Embryonic facial prominence (tissue), 1 donor: ENCODE measurements around the gene TNFRSF1A.
A peak's percentile ranks its signal among the peaks of the same experiment; 100 is the strongest.
"Not testable (repeated sequence)": the region's sequence is repeated elsewhere in the genome, so short reads cannot be mapped to it uniquely, and the experiment has no call there.

Source experiments
- DNase-seq: peaks from one replicate; pipeline ENCODE4 v3.0.0-alpha.2; 2016; ENCODE audit errors: extremely low spot score

Gene TNFRSF1A

GRCh38 chr12:6303071-6303470 is 38.8 kb downstream of the TNFRSF1A start:
- DNase-seq: no peak

- DNase-seq: no peak
Measured at GRCh38 chr12:6302621-6303020, 39.3 kb downstream of the TNFRSF1A start.

- no peak for DNase-seq
Measured at GRCh38 chr12:6301721-6302120, 40.2 kb downstream of the TNFRSF1A start.

GRCh38 chr12:6297170-6297569 is 44.7 kb downstream of the TNFRSF1A start:
- no peak for DNase-seq

GRCh38 chr12:6295094-6295811 is 46.6 kb downstream of the TNFRSF1A start:
- no peak for DNase-seq

DNA sequence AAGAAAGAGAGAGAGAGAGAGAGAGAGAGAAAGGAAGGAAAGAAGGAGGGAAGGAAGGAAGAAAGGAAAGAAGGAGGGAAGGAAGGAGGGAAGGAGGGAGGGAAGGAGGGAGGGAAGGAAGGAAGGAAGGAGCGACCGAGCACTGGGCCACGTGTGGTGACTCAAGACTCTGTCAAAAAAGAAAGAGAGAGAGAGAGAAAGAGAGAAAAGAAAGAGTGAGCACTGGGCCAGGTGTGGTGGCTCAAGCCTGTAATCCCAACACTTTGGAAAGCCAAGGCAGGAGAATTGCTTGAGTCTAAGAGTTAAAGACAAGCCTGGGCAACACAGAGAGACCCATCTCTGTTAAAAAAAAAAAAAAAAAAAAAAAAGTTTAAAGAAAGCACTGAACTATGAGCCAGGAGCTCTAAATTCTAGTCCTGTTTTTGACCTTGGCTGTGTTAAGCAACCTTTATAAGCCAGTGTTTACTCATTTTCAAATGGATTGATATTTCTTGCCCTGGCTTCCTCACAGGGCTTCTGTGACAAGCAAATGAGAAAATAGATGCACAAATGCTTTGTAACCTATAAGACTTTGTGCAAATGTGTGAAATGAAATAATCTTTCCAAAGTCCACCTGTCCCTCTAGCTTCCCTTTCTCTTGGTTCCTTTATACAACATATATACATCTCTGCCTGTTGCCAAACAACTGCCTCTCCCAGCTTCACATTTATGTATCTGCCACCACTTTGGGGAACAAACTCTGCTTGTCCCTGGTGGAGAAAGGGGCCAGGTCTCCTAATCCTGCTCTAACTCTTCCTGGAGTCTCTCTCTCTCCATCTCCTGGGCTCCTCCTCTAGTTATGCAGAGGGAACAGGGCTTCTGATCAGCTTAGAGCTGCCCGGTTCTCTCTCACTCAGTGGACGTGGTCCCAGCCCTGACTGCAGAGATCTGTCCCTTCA is 47.5 kb downstream of the TNFRSF1A start:
- DNase-seq: no peak

GRCh38 chr12:6292606-6293005 is 49.3 kb downstream of the TNFRSF1A start:
- DNase-seq: no peak

DNA sequence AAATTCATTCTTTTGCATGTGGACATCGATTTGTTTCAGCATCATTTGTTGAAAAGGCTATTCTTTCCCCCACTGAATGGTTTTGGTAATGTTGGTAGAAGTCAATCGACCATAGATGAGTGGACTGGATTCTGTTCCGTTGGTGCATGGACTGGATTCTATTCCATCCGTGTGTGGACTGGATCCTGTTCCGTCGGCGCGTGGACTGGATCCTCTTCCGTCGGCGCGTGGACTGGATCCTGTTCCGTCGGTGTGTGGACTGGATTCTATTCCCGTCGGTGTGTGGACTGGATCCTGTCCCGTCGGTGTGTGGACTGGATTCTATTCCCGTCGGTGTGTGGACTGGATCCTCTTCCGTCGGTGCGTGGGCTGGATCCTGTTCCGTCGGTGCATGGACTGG is 52.0 kb downstream of the TNFRSF1A start:
- DNase-seq: not testable (repeated sequence)

DNA sequence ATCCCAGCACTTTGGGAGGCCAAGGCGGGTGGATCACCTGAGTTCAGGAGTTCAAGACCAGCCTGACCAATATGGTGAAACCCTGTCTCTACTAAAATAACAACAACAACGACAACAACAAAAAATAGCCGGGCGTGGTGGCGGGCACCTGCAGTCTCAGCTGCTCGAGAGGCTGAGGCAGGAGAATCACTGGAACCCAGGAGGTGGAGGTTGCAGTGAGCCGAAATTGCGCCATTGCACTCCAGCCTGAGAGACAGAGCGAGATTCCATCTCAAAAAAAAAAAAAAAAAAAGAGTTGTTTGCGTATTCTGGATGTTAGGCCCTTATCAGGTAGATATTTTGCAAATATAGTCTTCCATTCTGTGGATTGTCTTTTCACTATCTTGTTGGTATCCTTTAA is 52.8 kb downstream of the TNFRSF1A start:
- DNase-seq: not testable (repeated sequence)

DNA sequence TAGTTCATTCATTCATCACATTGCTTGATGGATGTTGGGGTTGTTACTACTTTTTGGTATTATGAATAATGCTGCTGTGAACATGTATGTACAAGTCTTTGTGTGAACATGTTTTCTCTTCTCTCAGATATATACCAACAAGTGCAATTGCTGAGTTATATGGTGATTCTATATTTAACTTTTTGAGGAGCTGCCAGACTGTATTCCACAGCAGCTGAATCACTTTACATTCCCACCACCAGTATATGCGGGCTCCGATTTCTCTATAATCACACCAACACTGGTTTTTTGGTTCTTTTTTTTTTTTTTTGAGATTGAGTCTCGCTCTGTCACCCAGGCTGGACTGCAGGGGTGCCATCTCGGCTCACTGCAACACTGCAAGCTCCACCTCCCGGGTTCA is 53.6 kb downstream of the TNFRSF1A start:
- DNase-seq: no peak

DNA sequence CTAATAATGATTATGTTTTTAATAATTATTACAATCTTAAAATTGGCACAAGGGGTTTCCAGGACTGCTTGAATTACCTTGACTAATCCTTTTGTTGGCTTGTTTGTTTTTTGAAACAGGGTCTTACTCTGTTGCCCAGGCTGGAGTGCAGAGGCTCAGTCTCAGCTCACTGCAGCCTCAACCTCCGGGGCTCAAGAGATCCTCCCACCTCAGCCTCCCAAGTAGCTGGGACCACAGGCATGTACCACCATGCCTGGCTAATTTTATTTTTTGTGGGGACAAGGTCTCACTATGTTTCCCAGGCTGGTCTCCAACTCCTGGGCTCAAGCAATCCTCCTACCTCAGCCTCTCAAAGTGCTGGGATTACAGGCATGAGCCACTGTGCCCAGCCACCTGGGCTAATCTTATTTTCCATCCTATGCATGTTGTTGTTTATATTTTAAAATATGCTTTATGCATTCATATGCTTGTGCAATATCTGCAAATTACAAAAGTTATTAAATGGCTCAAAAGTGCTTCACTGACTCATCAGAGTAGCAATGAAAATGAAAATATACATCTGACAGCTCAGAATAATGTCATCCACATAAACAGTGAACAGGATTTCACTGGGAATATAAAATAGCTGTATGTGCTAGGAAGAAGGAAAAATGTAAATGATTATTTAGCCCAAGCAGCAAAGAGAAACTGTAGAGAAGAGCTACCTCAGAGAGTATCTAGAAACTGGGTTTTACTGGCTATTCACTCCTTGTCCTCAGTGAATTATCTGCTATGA is 56.2 kb downstream of the TNFRSF1A start:
- DNase-seq: no peak

DNA sequence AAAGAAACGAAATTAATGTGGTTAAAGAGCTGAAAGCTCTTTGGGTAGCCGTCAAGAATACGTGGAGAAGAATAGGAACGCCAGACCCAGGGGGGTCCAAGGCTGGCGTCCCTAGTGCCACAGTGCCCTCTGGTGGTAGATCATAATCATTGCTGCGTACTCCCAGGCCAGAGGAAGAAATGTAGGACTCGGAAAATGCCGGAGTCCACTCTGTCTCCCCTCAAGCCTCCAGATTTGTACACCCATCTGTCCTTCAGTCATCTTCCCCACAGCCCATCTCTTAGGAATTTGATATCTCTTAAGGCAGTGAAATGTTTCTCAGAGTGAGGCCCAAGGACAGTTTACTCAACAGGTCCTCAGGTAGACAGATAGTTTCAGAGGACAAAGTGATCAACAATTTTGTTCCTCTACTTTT is 56.8 kb downstream of the TNFRSF1A start:
- peak; percentile 68 for DNase-seq

DNA sequence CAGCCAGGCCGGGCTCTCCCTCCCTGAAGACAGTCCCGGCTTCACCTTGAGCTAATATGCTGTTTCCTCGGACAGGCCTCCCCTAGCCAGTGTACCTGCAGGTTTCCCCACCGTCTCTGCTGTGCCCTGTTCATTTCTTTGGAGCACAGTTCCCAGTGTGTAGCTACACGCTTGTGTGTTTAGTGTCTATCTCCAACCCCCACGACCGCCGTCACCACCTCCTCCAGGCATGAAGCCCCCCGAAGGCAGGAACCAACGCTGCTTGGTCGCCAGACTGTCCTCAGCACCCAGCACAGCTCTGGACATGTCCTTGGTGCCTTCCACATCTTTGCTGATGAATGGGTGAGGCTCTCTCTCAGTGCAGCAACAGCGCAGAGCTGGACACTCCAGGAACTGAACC is 57.6 kb downstream of the TNFRSF1A start:
- DNase-seq: no peak

DNA sequence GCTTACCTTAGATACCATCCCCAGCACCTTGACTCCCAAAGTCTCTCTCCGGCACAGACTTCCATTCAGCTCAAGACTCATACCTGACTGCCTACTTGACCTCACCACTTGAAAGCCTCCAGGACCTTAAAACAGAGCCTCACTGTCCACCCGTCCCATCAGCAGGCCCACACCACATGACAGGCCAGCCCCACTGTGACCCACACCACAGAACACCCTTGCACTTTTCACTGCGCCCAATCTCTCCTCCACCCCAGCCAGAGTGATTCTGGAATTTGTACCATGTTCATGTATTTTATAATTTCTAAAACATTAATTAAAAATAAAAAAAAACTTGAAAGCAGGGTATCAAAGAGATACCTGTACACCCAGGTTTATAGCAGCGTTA is 59.4 kb downstream of the TNFRSF1A start:
- no peak for DNase-seq

DNA sequence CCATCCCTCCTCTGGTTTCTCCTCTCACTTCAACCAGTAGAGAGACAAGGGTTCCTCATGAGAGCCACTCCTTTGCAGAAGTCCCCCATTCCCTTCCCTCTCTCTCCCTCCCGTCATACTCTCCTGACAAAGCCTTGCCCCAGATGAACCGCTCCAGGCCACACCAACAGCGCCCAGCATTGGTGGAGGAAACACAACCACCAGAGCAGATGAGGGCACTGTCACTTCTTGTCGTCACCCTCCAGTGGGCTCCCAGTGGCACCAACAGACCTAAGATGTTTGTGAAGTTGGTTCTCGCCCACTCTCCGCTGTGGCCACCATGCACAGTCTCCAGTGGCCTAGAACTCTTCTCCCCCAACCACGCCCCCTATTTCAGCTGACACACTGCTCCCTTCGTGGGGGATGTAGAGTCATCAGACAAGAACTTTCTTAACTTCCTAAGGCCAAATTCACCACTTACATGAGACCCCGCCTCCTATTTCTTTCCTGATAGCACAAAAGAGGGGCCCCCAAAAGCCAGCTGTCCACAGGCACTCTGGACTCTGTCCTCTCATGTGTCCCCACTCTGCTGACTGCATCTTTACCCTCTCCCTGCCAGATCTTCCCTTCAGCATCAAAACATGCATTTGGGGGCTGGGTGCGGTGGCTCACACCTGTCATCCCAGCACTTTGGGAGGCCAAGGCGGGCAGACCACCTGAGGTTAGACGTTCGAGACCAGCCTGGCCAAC is 60.6 kb downstream of the TNFRSF1A start:
- no peak for DNase-seq

GRCh38 chr12:6280672-6281071 is 61.2 kb downstream of the TNFRSF1A start:
- DNase-seq: no peak

- no peak for DNase-seq
Measured at GRCh38 chr12:6280053-6280469, 61.8 kb downstream of the TNFRSF1A start.

GRCh38 chr12:6279631-6280030 is 62.2 kb downstream of the TNFRSF1A start:
- DNase-seq: no peak

- DNase-seq: no peak
Measured at GRCh38 chr12:6279256-6279628, 62.6 kb downstream of the TNFRSF1A start.
